H1 (cell line): ENCODE measurements around the gene SHH. TPM values are rescaled to one million over a fixed set of nuclear protein-coding genes. Genes with fewer than 3 reads are reported as not detected.
A peak's percentile ranks its signal among the peaks of the same experiment; 100 is the strongest.

Source experiments
- ASH2L ChIP-seq: fragments of 200-600, 300-600 bp; sonication (generic); IDR thresholded peaks from one replicate; pipeline ENCODE4 v1.7.1; 2017; ENCODE audit warnings: low read length
- BACH1 ChIP-seq: IDR thresholded peaks from 2 replicates; pipeline ENCODE4 v1.6.1; 2012; ENCODE audit warnings: low read length, improper control_type of control experiment
- CEBPB ChIP-seq: IDR thresholded peaks from 2 replicates; pipeline ENCODE4 v1.6.1; 2012; ENCODE audit warnings: low read depth, low read length
- EZH2 ChIP-seq: fragments of 200-600 bp; sonication (generic); IDR thresholded peaks from 2 replicates; pipeline ENCODE4 v1.7.1; 2012; ENCODE audit warnings: low read depth, mild to moderate bottlenecking, moderate library complexity, low read length, inconsistent platforms; ENCODE audit not compliant: severe bottlenecking
- JUN ChIP-seq: IDR thresholded peaks from 2 replicates; pipeline ENCODE4 v1.6.1; 2011; ENCODE audit warnings: low read depth, mild to moderate bottlenecking, improper control_type of control experiment, low read length
- JUND ChIP-seq: IDR thresholded peaks from 2 replicates; pipeline ENCODE4 v1.6.1; 2011; ENCODE audit warnings: mild to moderate bottlenecking, improper control_type of control experiment, low read length
- PHF8 ChIP-seq: fragments of 200-600 bp; sonication (generic); conservative IDR thresholded peaks from 2 replicates; pipeline ENCODE4 v1.7.1; 2012; ENCODE audit warnings: low read depth, mild to moderate bottlenecking, inconsistent platforms, low read length, moderate library complexity
- SUZ12 ChIP-seq: fragments of 200-600 bp; sonication (generic); IDR thresholded peaks from 2 replicates; pipeline ENCODE4 v1.6.1; 2012; ENCODE audit warnings: mild to moderate bottlenecking, inconsistent platforms, low read length, moderate library complexity, mixed read lengths
- polyA plus RNA-seq, 7 experiments: library from polyadenylated mRNA; depleted of rRNA in 3 of 7; stranded (reverse) in 5 of 7; unstranded in 2 of 7; fragments of >200 nt in 5 of 7; fragments of 200-250 nt in 2 of 7; gene quantifications; 1 replicate in 5 of 7; 2 replicates in 1 of 7; 4 replicates in 1 of 7; pipeline versions ENCODE4 v1.2.1 to v1.2.3, GENCODE V29; 2011 to 2013; ENCODE audit warnings: missing spikeins in 2 of 7, mixed read lengths in 2 of 7
- total RNA-seq: library from RNA; stranded (reverse); fragmentation: NEBNext Ultra II Directional; extraction: Animal tissue kit (Norgen Biotek cat#: 25700); gene quantifications from 2 replicates; pipeline ENCODE4 v1.2.1, GENCODE V29; 2021
- TF ChIP-seq, protein P1 (sequence below): IDR thresholded peaks from 2 replicates; pipeline ENCODE4 v1.6.1; 2011; ENCODE audit warnings: low read length, improper control_type of control experiment
- TF ChIP-seq, protein P2 (sequence below): IDR thresholded peaks from 2 replicates; pipeline ENCODE4 v1.6.1; 2012; ENCODE audit warnings: low read length, inconsistent platforms
- TF ChIP-seq, protein P3 (sequence below): IDR thresholded peaks from 2 replicates; pipeline ENCODE4 v1.6.1; 2012; ENCODE audit warnings: inconsistent platforms

Gene SHH
- total and polyA plus RNA-seq, 2 of the 8 experiments (the other 6 are each of a cell fraction or from before 2014, with no cell fraction given): not detected

DNA sequence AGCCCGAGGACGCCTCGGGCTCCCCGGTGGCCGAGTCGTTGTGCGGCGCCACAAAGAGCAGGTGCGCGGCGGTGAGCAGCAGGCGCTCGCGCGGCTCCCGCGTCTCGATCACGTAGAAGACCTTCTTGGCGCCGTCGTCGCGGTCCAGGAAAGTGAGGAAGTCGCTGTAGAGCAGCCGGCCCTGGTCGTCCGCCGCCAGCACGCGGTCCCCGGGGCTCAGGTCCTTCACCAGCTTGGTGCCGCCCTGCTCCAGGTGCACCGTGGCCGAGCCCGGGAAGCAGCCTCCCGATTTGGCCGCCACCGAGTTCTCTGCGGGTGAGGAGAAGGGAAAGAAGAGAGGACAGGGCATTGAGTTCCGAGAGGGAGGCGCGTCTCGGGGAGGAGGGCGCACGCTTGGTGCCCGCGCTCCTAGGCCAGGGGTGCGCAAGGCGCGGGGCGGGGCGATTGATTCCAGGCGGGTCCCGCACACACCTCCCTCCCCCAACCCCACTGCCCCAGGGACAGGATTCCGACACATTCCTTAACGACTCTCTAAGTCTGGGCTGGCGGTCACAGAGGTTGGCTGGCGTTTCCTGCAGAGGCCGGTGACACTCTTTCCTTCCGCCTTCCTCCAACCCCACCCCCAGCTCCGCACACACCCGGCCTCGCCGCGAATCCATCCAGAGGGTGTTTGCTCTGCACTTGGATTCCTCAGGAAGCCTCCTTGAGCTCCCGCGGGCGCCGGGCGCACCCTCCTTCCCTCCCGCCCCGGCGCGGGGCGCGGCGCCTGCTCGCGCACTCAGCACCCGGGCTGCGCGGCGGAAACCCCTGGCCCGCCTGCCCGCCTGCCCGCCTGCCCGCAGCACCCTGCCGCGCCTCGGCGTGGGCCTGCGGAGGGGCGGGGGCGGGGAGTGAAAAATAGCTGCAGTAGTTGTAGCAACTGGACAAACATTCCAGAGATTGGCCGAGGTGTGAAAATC lies 8.6 kb downstream of the SHH start (continued):
- TF ChIP-seq, protein P1, sequence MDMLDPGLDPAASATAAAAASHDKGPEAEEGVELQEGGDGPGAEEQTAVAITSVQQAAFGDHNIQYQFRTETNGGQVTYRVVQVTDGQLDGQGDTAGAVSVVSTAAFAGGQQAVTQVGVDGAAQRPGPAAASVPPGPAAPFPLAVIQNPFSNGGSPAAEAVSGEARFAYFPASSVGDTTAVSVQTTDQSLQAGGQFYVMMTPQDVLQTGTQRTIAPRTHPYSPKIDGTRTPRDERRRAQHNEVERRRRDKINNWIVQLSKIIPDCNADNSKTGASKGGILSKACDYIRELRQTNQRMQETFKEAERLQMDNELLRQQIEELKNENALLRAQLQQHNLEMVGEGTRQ: no peak
- TF ChIP-seq SUZ12 (peak; percentile 82), PHF8 (0 out of 2 replicates have a peak, but pooled peaks have one; percentile 2), ASH2L (no peak), EZH2 (peak; percentile 69), JUN (no peak), JUND (no peak), BACH1 (no peak), CEBPB (no peak)
- TF ChIP-seq, protein P2, sequence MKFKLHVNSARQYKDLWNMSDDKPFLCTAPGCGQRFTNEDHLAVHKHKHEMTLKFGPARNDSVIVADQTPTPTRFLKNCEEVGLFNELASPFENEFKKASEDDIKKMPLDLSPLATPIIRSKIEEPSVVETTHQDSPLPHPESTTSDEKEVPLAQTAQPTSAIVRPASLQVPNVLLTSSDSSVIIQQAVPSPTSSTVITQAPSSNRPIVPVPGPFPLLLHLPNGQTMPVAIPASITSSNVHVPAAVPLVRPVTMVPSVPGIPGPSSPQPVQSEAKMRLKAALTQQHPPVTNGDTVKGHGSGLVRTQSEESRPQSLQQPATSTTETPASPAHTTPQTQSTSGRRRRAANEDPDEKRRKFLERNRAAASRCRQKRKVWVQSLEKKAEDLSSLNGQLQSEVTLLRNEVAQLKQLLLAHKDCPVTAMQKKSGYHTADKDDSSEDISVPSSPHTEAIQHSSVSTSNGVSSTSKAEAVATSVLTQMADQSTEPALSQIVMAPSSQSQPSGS: no peak
- TF ChIP-seq, protein P3, sequence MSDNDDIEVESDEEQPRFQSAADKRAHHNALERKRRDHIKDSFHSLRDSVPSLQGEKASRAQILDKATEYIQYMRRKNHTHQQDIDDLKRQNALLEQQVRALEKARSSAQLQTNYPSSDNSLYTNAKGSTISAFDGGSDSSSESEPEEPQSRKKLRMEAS: peak; percentile 87; the same call in 1 of the 2 replicates
